GM19035 (cell line): ENCODE data around the gene GBGT1.

Experiments used
- ATAC-seq: cut with Tn5 transposase; IDR thresholded peaks from one replicate; pipeline ENCODE4 v1.9.1; 2021; ENCODE audit not compliant: unreplicated experiment

The GBGT1 gene

GRCh38 chr9:133116346-133117231 is 47.1 kb downstream of the GBGT1 start:
- ATAC-seq: no peak

- ATAC-seq: peak; percentile 73
Observed at GRCh38 chr9:133115604-133116345, 47.9 kb downstream of the GBGT1 start.

DNA sequence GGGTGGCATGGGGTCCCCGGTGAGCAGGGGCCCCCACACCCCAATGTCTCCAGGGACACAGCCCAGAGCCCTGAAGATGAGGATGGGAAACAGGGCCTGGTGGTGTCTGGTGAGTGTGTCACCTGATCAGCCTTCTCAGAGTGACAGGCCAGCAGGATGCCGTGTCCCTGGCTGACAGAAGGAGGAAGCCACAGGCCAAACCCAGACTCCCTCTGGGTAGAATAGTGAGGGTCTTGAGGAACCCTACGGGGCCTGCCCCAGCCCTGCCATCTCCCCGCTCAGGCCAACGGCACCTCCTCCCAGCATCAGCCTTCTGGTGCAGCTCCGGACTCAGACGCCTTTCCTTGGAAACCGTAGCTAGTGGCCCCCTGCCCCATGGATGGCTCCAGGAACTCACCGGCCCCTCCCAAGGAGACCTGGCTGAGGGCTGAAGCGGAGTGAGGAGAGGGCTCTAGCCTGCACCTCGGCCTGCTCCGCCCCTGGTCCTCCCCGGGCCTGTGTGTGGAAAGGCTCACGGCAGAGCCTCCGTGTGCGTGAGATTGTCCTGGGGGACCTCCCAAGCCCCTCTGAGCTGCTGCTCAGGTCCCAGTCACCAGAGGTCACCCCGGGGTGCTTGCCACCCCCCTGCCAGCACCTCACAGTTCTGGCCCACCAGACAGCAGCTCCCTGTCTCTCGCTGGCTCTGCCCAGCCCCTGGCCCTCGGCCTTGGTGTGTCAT is 48.7 kb downstream of the GBGT1 start:
- no peak for ATAC-seq

GRCh38 chr9:133113949-133114885 is 49.5 kb downstream of the GBGT1 start:
- no peak for ATAC-seq

DNA sequence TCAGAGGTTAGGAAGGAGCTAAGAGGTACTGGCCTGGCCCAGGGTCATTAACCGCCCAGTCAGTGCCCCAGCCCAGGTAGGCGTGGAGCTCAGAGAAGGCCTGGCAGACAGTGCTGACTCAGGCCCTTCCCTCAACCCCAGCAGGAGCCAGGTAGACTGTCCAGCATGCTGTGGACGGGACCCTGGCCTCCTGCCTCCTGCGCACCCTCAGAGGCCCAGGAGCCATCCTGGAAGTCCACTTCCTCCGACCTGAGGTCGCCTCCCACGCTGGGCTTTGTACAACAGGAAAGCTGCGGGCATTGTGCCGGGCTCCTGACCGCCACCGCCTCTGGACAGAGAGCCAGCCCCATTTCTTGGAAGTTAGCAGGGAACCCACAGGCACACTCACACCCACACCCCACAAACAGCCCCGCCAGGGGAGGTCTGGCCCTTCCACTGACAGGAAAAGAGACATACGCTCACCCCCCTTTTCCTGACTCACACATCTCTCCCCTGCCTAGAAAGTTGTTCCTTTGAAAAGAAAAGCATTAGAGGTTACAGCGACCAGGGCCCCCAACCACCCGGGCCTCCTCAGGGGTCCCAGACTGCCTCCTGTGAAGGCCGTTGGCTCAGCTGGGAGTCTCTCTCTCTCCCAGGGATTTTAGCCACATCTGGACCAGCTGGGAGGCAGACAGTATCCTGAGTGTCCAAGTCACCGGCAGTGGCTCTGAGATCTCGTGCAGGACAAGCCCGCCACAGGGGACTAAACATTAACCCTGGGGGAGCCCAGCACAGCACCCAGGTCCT is 50.4 kb downstream of the GBGT1 start:
- ATAC-seq: no peak

GRCh38 chr9:133112663-133113026 is 51.1 kb downstream of the GBGT1 start:
- no peak for ATAC-seq

DNA sequence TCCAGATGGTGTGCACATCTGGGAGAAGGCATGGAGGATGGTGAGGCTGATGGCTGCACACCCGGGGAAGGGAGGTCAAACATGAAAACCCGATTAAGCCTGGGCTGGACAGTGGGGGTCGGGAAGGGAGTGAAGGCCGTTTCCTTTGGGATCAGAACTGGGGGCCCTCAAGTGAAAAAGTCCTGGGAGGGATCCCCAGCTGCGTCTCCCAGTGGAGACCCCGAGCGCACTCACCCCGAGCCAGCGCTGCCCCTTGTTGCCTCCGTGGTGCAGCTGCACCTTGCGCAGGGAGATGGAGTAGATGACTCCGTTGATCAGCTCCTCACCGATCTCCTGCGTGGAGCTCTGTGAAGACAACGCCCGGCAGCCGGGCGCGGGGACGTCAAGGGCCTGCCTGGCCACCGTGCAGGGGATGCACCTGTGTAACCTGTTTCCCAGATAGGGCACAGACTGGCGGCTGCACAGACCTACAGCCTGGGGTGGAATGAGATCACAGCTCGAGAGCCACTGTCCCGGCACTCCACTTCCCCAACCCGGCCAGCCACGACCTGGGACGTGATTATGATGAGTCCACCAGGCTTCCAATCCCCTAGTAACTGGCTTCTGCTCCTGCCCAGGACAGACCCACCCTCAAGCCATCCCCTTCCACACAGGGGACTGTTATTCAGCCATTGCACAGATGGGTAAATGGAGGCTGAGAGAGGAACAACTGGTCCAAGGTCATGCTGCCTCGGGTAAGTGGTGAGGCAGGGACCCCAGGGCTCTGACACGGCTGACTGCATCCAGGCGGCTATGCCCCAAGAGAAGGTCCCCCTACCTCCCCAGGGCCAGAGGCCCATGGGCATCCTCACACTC is 51.7 kb downstream of the GBGT1 start:
- no peak for ATAC-seq

DNA sequence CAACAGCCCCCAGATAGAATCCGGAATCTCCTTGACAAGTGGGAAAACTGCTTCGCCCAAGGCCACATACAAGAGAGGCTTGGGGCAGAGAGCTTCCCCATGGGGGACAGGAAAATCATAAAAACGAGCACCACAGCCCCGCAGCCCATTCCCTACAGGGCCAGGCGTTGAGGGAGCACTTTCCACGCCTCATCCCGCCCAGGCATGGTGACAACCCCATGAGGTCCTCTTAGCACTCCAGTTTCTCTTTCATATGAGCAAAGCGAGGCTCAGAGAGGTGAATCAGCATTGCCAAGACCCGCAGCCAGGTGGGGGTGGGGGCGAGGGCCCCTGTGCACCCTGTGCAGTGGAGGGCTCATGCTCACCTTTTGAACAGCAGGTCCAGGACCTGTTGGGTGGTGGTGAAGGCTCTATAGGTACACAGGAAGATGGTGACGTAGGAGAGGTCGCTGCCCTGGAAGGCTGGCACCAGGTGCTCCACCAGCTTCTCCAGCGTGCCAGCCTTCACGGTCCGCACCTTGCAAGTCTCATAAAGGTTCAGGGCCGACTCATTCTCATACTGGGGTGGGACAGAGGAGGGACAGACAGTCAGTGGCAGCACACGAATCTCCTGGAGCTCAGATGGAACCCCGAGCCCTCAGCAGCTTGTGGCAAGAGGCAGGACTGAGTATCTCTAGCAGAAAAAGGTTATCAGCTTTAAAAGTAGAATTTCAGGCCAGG is 53.6 kb downstream of the GBGT1 start:
- no peak for ATAC-seq

DNA sequence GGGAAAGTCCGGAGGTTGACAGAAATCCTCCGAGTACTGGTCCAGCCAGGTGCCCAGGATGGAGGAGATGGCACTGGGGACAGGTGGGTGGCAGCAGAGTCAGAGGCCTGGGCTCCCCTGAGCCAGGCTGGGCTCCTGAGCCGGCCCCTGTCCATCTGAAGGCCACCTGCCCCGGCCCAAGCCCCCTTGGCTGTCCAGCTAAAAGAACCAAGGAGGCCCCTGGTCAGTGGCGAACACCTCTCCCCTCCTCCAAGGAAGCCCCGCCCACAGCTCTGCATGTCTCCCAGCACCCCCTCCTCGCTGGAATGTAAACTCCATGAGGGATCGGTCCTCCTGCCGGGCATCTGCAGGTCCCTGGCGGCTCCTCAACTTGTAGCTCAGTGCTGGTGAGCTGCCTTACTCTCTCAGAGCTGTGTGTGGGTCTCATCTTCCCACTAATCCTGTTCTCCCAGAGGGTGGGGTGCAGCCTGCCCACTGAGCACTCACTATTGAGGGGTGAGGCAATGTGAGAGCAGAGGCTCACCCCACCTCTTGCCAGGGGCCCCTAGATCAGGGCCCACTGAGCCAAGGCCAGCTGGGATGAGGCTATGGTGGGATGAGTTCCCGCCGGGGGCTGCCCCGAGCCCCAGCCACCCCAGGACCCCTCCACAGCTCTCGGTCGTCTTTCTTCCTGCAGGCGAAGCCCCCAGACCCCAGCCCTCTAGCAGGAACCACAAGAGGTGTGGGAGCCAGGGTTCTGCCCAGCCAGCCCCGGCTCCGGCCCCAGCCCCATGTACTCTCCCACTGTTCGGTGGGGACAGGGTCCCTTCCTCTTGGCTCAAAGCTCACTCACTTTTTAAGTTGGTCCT is 54.7 kb downstream of the GBGT1 start:
- no peak for ATAC-seq

DNA sequence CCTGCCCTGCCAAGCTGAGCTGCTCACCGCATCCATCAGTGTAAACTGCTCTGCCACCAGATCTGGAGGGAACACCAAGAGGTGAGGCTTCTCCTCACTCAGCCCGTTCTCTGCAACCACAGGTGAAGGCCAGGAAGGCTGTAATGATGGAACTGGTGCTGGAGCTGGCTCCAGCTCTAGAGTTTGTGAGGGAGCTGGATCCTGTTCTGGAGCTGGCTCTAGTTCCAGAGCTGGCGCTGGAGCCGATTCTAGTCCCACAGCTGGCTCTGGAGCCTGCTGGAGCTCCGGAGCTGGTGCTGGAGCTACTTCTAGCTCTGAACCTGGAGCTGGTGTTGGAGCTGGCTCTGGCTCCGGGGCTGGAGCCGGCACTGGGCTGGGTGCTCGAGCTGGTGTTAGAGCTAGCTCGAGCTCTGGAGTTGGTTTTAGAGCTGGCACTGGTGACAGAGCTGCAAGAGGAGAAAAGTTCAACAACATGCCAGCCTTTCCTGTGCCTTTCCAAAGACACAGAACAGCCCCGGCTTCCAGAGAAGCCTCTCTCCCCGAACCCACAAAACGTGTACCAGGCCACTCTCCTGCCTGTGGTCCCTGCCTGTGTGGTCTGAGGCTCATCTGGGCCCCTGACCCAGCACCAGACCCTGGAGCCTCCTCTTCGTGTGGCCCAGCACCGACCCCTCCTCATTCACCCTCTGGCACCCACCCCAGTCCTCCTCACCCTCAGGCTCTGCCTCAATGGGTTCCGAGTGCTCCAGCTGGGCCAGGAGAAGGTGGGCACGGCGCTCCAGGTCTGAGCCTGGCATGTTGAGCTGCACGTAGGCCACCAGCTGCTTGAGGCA is 55.5 kb downstream of the GBGT1 start:
- ATAC-seq: no peak

- no peak for ATAC-seq
Observed at GRCh38 chr9:133107245-133107722, 56.4 kb downstream of the GBGT1 start.

DNA sequence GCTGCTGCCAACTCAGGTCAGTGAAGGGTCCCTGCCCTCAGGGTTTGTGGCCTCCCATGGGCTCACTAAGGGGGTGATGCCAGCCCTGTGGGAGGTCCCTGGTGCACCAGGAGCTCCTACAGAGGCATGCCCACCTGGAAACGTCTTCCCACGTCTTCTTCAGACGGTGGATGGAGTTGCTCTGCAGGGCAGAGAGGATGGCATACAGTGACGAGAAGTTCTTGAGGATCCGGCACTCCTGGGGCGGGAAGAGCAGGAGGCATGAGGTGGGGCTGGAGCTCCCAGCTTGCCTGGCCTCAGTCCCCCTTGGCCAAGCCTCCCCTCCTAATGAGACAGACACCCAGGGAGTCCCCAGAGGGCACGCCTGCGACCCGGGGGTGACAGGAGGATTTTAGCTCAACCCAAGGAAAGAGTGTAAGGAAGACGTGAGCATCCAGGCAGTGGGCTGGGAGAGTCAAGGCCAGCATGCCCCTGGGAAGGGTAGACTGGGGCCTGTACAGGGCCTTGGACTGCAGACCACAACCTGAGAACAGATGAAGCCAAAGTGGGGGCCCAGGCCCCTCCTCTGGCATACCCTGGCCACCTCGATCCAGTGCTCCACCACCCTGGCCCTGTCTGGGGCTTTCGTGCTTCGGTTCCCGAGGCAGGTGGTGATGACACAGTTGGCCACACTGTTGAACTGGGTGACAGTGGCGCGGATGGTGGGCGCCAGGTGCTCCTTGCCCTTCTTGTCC is 57.0 kb downstream of the GBGT1 start:
- no peak for ATAC-seq

GRCh38 chr9:133105461-133105770 is 58.3 kb downstream of the GBGT1 start:
- ATAC-seq: no peak

DNA sequence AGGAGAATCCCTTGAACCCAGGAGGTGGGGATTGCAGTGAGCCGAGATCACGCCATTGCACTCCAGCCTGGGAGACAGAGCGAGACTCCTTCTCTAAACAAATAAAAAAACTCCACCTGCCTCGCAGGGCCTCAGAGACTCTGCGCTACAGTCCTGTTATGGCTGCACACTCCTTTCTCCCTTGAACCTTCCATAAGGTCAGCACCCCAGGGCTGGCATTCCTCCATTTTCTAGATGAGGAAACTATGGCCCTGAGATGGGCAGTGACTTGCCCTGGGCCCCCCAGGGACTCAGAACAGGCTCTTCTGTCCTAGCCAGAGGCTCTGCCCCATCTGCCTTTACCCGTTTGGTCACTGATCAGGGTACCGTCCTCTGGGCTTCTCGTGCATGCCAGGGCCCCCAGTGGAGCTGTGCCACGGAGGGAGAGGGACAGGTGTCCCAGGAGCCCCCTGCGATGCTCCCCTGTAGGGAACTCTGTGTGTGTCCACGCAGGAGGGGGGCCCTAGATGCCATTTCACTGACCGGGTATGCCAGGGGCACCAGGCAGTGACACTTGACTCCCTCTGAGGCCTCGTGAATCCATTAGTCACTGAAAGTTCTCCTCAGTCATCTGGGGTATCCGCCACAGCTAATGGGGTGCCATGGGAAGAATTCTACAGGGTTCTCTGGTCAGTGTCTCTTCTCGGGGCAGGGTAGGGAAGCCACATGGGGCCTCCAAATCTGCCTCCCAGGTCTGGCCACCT is 58.8 kb downstream of the GBGT1 start:
- no peak for ATAC-seq

DNA sequence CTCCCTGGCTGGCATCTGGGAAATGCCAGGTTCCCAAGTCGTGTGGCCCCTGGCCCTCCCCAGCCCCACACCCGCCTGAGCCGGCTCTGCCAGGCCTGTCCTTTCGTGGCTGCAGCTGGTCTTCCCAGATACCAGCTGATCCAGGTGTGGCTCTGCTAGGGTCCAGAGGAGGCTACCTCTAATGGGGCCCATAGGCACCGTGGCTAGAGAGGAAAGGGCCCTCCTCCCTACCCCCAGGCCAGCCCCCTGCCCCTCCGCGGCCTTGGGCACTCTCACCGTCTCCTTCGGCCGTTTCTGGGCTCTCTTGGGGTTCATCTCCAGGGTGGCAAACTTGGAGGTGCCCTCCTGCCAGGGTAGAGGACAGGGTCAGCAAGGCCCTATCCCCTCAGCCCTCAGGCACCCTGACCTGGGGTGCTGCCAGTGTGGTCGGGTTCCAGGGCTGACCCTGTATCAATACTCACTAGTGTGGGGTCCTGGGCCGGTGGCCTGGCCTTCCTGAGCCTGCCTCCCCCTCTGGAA is 59.7 kb downstream of the GBGT1 start:
- ATAC-seq: no peak
